Measurements from ENCODE around the gene PCMTD2.

The PCMTD2 gene

GRCh38 chr20:64239449-64240242, 15.9 kb upstream of the PCMTD2 start:
- Histone ChIP-seq H3K4me1 (ENCODE audit: control insufficient read depth in 1 of 2, insufficient read depth in 2 of 2, low read length in 2 of 2) (no peaks in the 10 kb centered on the region), H3K27ac (ENCODE audit: low read depth, low read length) (no peak overlapping the region), H3K27me3 (ENCODE audit: control insufficient read depth in 1 of 2, insufficient read depth in 2 of 2, low read length in 2 of 2) (no peaks in the 10 kb centered on the region), H3K9me3 (ENCODE audit: control insufficient read depth in 1 of 2, low read length in 2 of 2) (no peaks in the 10 kb centered on the region), H3K9ac (ENCODE audit: low read depth in 1 of 2, low read length in 2 of 2) (no peak overlapping the region), H3K4me3 (ENCODE audit: low read depth in 1 of 2, low read length in 2 of 2) (no peak overlapping the region), H3K36me3 (ENCODE audit: control insufficient read depth in 1 of 2, insufficient read depth in 2 of 2, low read length in 2 of 2) (no peaks in the 10 kb centered on the region)

- Histone ChIP-seq H3K27ac (ENCODE audit: low read depth, low read length) (no peak overlapping the region), H3K9me3 (ENCODE audit: control insufficient read depth in 1 of 2, low read length in 2 of 2) (no peaks in the 10 kb centered on the region), H3K36me3 (ENCODE audit: control insufficient read depth in 1 of 2, insufficient read depth in 2 of 2, low read length in 2 of 2) (no peaks in the 10 kb centered on the region), H3K4me1 (ENCODE audit: control insufficient read depth in 1 of 2, insufficient read depth in 2 of 2, low read length in 2 of 2) (no peaks in the 10 kb centered on the region), H3K27me3 (ENCODE audit: control insufficient read depth in 1 of 2, insufficient read depth in 2 of 2, low read length in 2 of 2) (no peaks in the 10 kb centered on the region), H3K4me3 (ENCODE audit: low read depth in 1 of 2, low read length in 2 of 2) (no peak overlapping the region), H3K9ac (ENCODE audit: low read depth in 1 of 2, low read length in 2 of 2) (no peak overlapping the region)
Observed at GRCh38 chr20:64240243-64241015, 15.1 kb upstream of the PCMTD2 start.

GRCh38 chr20:64241061-64241460, 14.5 kb upstream of the PCMTD2 start:
- no peak overlapping the region for H3K4me3 ChIP-seq (ENCODE audit: low read depth in 1 of 2, low read length in 2 of 2)
- H3K9ac ChIP-seq (ENCODE audit: low read depth in 1 of 2, low read length in 2 of 2): no peak overlapping the region
- H3K27ac ChIP-seq (ENCODE audit: low read depth, low read length): no peak overlapping the region
- H3K9me3 ChIP-seq (ENCODE audit: control insufficient read depth in 1 of 2, low read length in 2 of 2): no peaks in the 10 kb centered on the region
- no peaks in the 10 kb centered on the region for H3K36me3 ChIP-seq (ENCODE audit: control insufficient read depth in 1 of 2, insufficient read depth in 2 of 2, low read length in 2 of 2)
- no peaks in the 10 kb centered on the region for H3K4me1 ChIP-seq (ENCODE audit: control insufficient read depth in 1 of 2, insufficient read depth in 2 of 2, low read length in 2 of 2)
- H3K27me3 ChIP-seq (ENCODE audit: control insufficient read depth in 1 of 2, insufficient read depth in 2 of 2, low read length in 2 of 2): no peaks in the 10 kb centered on the region

GRCh38 chr20:64242003-64242796, 13.3 kb upstream of the PCMTD2 start:
- H3K36me3 ChIP-seq (ENCODE audit: control insufficient read depth in 1 of 2, insufficient read depth in 2 of 2, low read length in 2 of 2): no peaks in the 10 kb centered on the region

GRCh38 chr20:64242797-64243475, 12.6 kb upstream of the PCMTD2 start:
- no peak overlapping the region for H3K4me3 ChIP-seq (ENCODE audit: low read depth in 1 of 2, low read length in 2 of 2)
- no peaks in the 10 kb centered on the region for H3K27me3 ChIP-seq (ENCODE audit: control insufficient read depth in 1 of 2, insufficient read depth in 2 of 2, low read length in 2 of 2)
- H3K36me3 ChIP-seq (ENCODE audit: control insufficient read depth in 1 of 2, insufficient read depth in 2 of 2, low read length in 2 of 2): no peaks in the 10 kb centered on the region
- no peaks in the 10 kb centered on the region for H3K4me1 ChIP-seq (ENCODE audit: control insufficient read depth in 1 of 2, insufficient read depth in 2 of 2, low read length in 2 of 2)
- H3K27ac ChIP-seq (ENCODE audit: low read depth, low read length): no peak overlapping the region
- H3K9me3 ChIP-seq (ENCODE audit: control insufficient read depth in 1 of 2, low read length in 2 of 2): no peaks in the 10 kb centered on the region
- no peak overlapping the region for H3K9ac ChIP-seq (ENCODE audit: low read depth in 1 of 2, low read length in 2 of 2)

More at GRCh38 chr20:64242003-64242796, 13.3 kb upstream of the PCMTD2 start:
- no peak overlapping the region for H3K4me3 ChIP-seq (ENCODE audit: low read depth in 1 of 2, low read length in 2 of 2)
- H3K9me3 ChIP-seq (ENCODE audit: control insufficient read depth in 1 of 2, low read length in 2 of 2): no peaks in the 10 kb centered on the region
- no peak overlapping the region for H3K27ac ChIP-seq (ENCODE audit: low read depth, low read length)
- H3K27me3 ChIP-seq (ENCODE audit: control insufficient read depth in 1 of 2, insufficient read depth in 2 of 2, low read length in 2 of 2): no peaks in the 10 kb centered on the region
- H3K9ac ChIP-seq (ENCODE audit: low read depth in 1 of 2, low read length in 2 of 2): no peak overlapping the region
- H3K4me1 ChIP-seq (ENCODE audit: control insufficient read depth in 1 of 2, insufficient read depth in 2 of 2, low read length in 2 of 2): no peaks in the 10 kb centered on the region

- Histone ChIP-seq H3K9ac (ENCODE audit: low read depth in 1 of 2, low read length in 2 of 2) (no peak overlapping the region), H3K9me3 (ENCODE audit: control insufficient read depth in 1 of 2, low read length in 2 of 2) (no peaks in the 10 kb centered on the region), H3K27ac (ENCODE audit: low read depth, low read length) (no peak overlapping the region), H3K27me3 (ENCODE audit: control insufficient read depth in 1 of 2, insufficient read depth in 2 of 2, low read length in 2 of 2) (no peaks in the 10 kb centered on the region), H3K4me1 (ENCODE audit: control insufficient read depth in 1 of 2, insufficient read depth in 2 of 2, low read length in 2 of 2) (no peaks in the 10 kb centered on the region), H3K4me3 (ENCODE audit: low read depth in 1 of 2, low read length in 2 of 2) (no peak overlapping the region), H3K36me3 (ENCODE audit: control insufficient read depth in 1 of 2, insufficient read depth in 2 of 2, low read length in 2 of 2) (no peaks in the 10 kb centered on the region)
Observed at GRCh38 chr20:64244281-64244805, 11.2 kb upstream of the PCMTD2 start.

- Histone ChIP-seq H3K9me3 (ENCODE audit: control insufficient read depth in 1 of 2, low read length in 2 of 2) (no peaks in the 10 kb centered on the region), H3K9ac (ENCODE audit: low read depth in 1 of 2, low read length in 2 of 2) (no peak overlapping the region)
Observed at GRCh38 chr20:64244870-64245603, 10.5 kb upstream of the PCMTD2 start.

GRCh38 chr20:64245746-64246595, 9.6 kb upstream of the PCMTD2 start:
- Histone ChIP-seq H3K9ac (ENCODE audit: low read depth in 1 of 2, low read length in 2 of 2) (no peak overlapping the region), H3K27ac (ENCODE audit: low read depth, low read length) (no peak overlapping the region), H3K36me3 (ENCODE audit: control insufficient read depth in 1 of 2, insufficient read depth in 2 of 2, low read length in 2 of 2) (no peaks in the 10 kb centered on the region)

More at GRCh38 chr20:64244870-64245603, 10.5 kb upstream of the PCMTD2 start:
- H3K36me3 ChIP-seq (ENCODE audit: control insufficient read depth in 1 of 2, insufficient read depth in 2 of 2, low read length in 2 of 2): no peaks in the 10 kb centered on the region
- H3K4me3 ChIP-seq (ENCODE audit: low read depth in 1 of 2, low read length in 2 of 2): no peak overlapping the region
- no peaks in the 10 kb centered on the region for H3K27me3 ChIP-seq (ENCODE audit: control insufficient read depth in 1 of 2, insufficient read depth in 2 of 2, low read length in 2 of 2)
- no peak overlapping the region for H3K27ac ChIP-seq (ENCODE audit: low read depth, low read length)
- H3K4me1 ChIP-seq (ENCODE audit: control insufficient read depth in 1 of 2, insufficient read depth in 2 of 2, low read length in 2 of 2): no peaks in the 10 kb centered on the region

More at GRCh38 chr20:64245746-64246595, 9.6 kb upstream of the PCMTD2 start:
- H3K27me3 ChIP-seq (ENCODE audit: control insufficient read depth in 1 of 2, insufficient read depth in 2 of 2, low read length in 2 of 2): no peaks in the 10 kb centered on the region
- H3K9me3 ChIP-seq (ENCODE audit: control insufficient read depth in 1 of 2, low read length in 2 of 2): no peaks in the 10 kb centered on the region
- H3K4me1 ChIP-seq (ENCODE audit: control insufficient read depth in 1 of 2, insufficient read depth in 2 of 2, low read length in 2 of 2): no peaks in the 10 kb centered on the region
- no peak overlapping the region for H3K4me3 ChIP-seq (ENCODE audit: low read depth in 1 of 2, low read length in 2 of 2)

Data from duodenal mucosa (tissue), 2 donors.